HUDEP-2 (cell line): ENCODE results near the gene TCEAL9.
A peak's percentile ranks its signal among the peaks of the same experiment; 100 is the strongest.
"Not testable (repeated sequence)": the region's sequence is repeated elsewhere in the genome, so short reads cannot be mapped to it uniquely, and the experiment has no call there.

Experiments
- DNase-seq, 76 experiments: peaks; one replicate each; lab custom pipeline; 2025; ENCODE audit not compliant: unreplicated experiment in 76 of 76; lab: John Stamatoyannopoulos, UW

TCEAL9 gene

GRCh38 chrX:103372886-103373285, 16.6 kb downstream of the TCEAL9 start:
- DNase-seq = no peak

- DNase-seq = no peak
Observed at GRCh38 chrX:103373581-103373980, 17.3 kb downstream of the TCEAL9 start.

GRCh38 chrX:103376118-103376978, 20.0 kb downstream of the TCEAL9 start, which contains the start of gene BEX3:
Gene BEX3, plus strand, starts transcription at chrX:103376538. Its CDS starts 984 bp downstream, at chrX:103377522.
- DNase-seq = peak in 14 of 76 experiments; percentile 0 to 37 (median 5)

- no peak for DNase-seq
Observed at GRCh38 chrX:103376979-103377324, 20.6 kb downstream of the TCEAL9 start.

- DNase-seq = no peak
Observed at GRCh38 chrX:103378990-103379389, 22.7 kb downstream of the TCEAL9 start.

- no peak for DNase-seq
Observed at GRCh38 chrX:103382877-103383276, 26.6 kb downstream of the TCEAL9 start.

GRCh38 chrX:103384672-103385071, 28.4 kb downstream of the TCEAL9 start:
- DNase-seq = no peak

- not testable (repeated sequence) for DNase-seq
Observed at GRCh38 chrX:103385283-103385830, 29.1 kb downstream of the TCEAL9 start.

GRCh38 chrX:103386332-103386731, 30.0 kb downstream of the TCEAL9 start:
- no peak for DNase-seq

- no peak for DNase-seq
Observed at GRCh38 chrX:103393487-103393886, 37.2 kb downstream of the TCEAL9 start.

GRCh38 chrX:103396186-103396585, 39.9 kb downstream of the TCEAL9 start:
- no peak for DNase-seq

- no peak for DNase-seq
Observed at GRCh38 chrX:103396660-103397059, 40.4 kb downstream of the TCEAL9 start.

- peak in 1 of 76 experiments; percentile 1 for DNase-seq
Observed at GRCh38 chrX:103397707-103398106, 41.4 kb downstream of the TCEAL9 start.

GRCh38 chrX:103398421-103398864, 42.1 kb downstream of the TCEAL9 start:
- peak in 8 of 76 experiments; percentile 0 to 14 (median 2) for DNase-seq

- DNase-seq = no peak
Observed at GRCh38 chrX:103399744-103400143, 43.4 kb downstream of the TCEAL9 start.

- no peak for DNase-seq
Observed at GRCh38 chrX:103400931-103401330, 44.6 kb downstream of the TCEAL9 start.

- peak in 60 of 76 experiments; percentile 0 to 71 (median 36) for DNase-seq
Observed at GRCh38 chrX:103404231-103405008, 48.1 kb downstream of the TCEAL9 start.

- peak in 1 of 76 experiments; percentile 0 for DNase-seq
Observed at GRCh38 chrX:103405009-103405333, 48.7 kb downstream of the TCEAL9 start.

- DNase-seq = no peak
Observed at GRCh38 chrX:103406256-103406655, 50.0 kb downstream of the TCEAL9 start.

- no peak for DNase-seq
Observed at GRCh38 chrX:103407776-103408175, 51.5 kb downstream of the TCEAL9 start.
